Inflammatory macrophage (primary cell): ENCODE data around the gene SLC38A10.

ENCODE experiments used
- DNase-seq, 2 donors: peaks; one replicate each; pipeline ENCODE4 v3.0.0-alpha.2; 2020 to 2022

SLC38A10 gene

DNA sequence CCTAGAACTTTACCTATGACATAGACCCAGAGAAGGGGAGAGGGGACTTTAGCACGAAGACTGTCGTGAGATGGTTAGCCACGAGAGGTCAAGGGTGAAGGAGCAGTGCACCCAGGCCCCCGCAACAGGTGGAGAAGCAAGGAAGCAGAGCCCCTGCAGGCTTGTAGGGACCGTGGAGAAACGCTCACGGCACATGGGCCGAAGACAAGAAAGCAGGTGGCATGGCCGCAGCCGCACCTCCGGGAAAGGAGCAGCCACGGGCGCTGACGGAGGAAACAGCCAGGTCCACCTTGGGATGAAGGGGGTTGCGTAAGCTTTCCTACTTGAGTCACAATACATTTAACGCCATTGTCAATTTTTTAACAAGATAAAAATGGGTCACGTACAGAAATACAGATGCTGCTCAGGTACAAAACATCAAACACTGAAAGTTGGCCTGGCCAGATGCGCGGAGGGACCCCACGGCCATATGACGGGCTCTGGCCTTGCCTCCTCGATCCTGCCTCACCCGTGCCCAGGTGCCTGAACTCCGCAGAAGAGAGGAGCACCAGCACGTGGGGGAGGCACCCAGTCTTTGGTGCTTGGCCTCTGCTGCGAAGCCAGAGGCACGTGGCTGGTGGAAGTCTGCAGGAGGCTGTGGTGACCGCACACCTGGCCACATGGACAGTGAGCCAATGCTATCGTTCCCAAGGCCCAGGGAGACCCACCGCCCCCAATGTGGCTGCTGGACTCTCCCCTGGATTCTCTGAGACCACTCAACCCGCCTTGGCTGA, 21.2 kb downstream of the SLC38A10 start:
- DNase-seq = no peak

DNA sequence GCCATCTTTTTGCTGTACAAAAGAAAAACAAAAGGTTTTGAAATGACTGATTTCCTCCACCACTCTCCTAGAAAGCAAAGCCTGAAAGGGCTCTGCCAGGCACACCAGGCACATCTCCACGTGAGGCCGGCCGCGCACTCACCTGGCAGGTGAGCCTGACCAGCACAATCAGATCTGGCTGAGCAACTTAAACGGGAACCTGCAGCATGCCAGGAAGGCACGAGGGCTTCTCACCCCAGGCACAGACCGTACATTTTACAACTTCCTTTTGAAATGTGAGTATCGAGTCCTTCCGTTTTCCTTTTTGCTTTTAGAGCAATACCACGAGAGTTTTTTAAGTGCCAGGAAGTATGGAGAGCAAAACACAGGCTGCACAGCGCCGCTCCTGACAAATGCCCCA, 22.5 kb downstream of the SLC38A10 start:
- peak; percentile 51 to 56 for DNase-seq

DNA sequence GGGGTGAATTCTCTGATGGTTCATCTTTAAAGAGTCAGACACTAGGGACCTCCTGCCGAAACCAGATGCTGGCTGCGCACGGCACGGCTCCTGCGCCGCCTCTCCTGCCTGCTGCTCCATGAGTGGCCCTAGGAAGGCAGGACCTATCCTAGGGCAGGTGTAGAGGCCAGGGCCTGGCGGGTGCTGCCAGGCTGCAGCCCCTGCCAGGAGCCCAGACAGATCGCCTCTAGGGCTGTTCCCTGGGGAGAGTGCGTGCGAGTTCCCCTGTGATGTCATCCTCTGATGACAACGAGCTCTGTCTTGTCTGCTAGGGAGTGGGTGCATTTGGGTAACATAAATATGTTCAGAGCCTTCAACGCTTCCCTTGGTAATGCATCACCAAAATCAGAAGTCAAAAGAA, 23.9 kb downstream of the SLC38A10 start:
- DNase-seq = no peak

DNA sequence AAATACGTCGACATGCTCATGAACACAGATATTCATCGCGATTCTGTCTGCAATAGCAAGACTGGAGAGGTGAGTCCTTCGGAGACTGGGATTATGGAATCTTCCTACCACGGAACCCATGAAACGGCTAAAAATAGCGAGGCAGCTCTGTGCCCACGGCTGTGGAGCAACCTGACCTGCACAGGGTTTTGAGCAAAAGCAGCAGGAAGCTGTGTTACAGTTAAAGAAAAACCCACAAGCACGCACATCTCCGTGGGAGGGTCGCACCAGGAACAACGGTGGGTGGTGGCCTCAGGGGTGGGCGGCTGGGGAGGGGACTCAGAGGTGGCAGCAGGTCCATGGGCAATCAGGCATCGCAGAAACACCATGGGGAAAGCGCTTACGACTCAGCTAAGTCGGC, 24.8 kb downstream of the SLC38A10 start:
- DNase-seq = peak in 1 of 2 donors; percentile 75

DNA sequence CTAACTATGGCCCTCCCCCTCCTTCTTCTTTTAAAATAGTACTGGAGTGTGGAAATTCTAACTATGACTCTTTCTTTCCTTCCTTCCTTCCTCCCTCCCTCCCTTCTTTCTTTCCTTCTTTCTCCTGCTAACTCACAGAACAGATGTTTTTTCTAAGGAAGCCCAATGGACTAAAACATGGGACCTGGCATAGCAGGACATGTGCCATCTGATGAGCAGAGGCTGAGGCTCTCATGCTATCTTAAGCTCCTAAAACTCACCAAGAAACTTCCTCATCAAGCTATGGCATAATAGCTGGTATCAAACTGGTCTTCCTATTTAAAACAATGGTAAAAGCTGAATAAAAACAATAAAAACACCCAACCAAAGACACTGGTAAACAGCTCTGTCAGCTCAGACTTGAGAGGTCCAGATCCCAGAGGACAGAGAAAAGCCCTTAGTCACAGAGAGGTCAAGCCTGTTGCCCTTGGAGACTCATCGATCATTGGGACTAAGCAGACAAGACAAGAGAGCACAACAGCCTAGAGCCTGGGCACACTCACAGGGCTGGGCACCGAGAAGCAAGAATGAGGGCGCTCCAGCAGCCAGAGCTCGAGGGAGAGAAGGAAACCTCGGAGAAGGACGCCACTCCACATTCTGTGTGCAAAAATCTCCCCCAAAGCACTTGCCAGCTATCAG, 27.6 kb downstream of the SLC38A10 start:
- peak; percentile 34 to 40 for DNase-seq

DNA sequence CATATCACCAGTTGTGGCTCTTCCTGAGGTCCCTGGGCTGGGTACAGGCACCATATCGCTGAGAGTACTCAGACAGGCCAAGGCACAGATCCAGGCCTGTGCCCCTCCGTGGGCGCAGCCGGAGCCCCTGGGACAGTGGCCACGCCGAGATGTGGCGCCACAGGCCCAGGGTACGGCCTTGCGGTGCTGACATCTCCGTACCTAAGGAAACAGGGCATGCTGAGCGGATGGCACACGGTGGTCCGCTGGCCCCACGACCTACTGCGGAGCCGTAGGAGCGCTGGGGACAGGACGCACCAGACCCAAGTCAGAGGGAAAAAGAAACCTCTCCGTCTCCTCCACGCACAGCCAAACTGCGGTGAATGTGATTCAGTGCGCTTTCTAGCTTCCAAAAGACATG, 29.5 kb downstream of the SLC38A10 start:
- no peak for DNase-seq

DNA sequence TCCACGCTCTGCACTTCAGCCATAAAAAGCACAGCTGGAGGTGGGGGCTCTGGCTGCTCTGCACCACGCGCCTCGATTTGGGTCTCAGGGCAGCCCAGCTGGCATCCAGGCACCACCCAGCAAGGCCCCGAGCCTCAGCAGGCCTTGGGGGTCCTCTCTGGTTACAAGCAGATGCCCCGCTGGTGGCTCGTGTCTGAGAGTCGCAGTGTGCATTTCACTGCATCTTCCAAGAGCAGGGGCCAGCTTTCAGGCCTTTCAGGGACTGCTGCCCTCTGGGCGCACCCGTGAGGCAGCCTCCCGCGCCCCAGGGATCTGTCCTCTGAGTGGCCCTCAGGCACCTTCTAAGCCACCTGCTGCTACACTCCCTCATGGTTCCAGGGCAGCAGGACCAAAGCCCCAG, 30.5 kb downstream of the SLC38A10 start:
- no peak for DNase-seq

DNA sequence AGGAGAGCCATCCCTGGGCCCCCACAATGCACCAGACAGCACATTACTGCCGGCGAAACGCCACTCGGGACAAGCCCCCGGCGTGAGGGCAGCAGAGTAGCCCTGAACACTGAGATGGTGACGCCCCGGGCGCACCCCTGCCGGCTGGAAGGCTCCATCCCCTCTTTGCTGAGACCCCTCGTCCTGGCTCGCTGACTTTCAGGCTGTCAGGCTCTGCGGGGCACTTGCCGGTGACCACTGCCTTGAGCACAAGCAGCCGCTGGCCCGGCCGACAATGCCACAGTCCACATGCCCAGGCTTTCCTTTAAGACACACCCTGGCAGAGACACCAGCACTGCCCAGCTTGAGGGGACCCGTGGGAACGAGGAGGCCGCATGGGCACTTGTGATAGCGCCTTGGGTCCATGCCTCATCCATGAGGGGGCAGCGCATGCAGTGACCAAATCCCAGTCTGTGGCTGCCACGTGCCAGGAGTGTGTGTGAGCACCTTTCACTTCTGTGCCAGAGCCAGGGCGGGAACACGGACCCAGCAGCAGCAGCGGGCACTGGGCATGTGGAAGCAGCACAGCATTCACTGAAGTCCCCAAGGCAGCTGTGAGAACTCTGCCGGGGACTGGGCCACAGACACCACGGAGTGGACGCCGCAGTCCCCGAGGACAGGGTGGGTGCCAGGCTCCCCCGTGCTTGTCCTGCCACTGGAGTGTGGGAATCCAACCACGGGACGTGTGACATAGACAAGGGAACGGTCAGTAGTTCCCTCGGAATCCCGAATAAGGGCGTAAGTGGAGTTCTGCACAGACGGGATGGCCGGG, 31.5 kb downstream of the SLC38A10 start:
- no peak for DNase-seq

DNA sequence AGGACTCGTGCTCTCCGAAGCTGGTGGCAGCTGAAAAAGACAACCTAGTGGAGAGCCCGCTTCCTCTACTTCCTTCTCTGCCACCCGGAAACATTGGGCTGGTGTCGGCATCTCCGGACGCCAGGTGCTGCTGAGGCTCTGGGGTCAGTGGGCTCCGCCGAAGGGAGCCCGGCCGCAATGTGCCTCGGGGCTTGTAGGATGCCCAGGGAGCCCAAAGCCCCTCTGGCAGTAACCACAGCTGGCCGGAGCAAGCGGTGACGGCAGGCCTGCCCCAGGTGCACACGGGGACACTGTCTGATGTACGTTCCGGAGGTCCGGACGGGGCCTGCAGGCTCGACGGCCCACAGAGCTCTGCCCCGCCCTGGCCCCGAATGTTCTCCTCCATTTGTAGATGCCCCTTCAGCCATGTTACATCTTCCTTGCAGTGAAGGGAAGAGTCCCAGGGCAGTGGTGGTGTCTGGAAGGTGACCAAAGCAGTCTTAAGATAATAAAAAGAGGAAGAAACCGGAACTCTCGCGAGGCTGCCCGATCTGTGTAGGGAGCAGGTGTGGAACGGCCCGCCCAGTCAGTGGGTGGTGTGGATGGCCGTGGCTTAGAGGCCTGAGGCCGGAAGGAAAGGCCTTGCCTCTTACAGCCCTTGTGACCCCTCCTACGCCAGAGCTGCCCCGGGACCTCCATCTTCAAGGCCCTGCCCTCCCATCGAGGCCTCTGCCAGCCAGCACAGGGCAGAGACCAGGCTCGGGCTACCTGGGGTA, 33.3 kb downstream of the SLC38A10 start:
- DNase-seq = no peak

DNA sequence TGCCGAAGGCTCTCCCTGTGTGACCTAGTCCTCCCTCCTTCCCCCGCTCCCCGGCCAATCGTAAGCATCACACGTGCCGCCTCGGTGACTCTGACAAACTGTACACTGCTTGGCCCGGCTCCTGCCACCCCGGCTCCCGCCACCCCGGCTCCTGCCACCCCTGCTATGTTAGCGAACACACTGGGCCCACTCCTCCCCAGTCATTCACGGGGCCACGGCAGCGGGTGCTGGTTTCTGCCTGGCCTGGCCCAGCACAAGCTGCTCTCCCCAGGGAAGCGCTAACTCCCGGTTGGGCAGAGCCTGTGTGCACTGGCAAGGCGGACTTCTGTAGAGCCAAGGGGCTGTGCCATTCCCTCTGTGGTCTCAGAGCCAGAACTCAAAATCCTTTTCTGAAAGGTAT, 34.0 kb downstream of the SLC38A10 start:
- no peak for DNase-seq

DNA sequence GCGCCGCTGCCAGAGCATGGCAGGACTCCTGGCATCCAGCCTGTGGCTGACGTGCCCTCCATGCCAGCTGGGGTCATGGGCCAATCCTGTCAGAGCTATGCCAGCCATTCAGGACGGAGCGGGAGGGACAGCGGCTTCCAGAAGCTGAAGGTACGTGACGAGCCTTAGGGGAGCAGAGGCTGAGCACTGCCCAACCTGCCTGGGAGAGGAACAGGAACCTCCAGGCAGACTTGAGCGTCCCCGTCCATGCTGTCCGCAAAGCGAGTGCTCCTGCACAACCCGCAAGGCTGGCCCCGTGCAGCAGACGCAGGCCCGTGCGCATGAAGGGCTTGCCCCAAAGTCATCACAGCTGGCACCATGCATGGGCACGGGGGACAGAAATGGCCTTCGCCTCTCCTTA, 34.5 kb downstream of the SLC38A10 start:
- DNase-seq = no peak

DNA sequence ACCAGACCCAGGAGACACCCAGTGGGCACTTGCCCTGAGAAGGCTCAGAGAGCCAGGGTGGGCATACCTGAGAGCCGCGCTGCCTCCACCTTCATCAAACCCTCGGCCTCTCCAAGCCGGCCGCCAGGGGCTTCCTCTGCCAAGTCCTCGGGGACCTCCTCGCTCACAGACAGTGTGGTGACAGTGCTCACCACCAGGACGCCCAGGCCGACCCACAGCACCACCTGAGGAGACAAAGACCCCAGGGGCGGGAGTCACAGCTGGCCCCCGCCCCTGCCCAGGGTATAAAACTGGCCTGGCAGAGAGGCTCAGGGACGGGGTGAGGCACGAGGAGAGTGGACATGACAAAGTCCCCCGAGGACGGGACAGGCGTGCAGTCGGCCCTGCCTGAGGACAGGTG, 34.9 kb downstream of the SLC38A10 start:
- DNase-seq = no peak

DNA sequence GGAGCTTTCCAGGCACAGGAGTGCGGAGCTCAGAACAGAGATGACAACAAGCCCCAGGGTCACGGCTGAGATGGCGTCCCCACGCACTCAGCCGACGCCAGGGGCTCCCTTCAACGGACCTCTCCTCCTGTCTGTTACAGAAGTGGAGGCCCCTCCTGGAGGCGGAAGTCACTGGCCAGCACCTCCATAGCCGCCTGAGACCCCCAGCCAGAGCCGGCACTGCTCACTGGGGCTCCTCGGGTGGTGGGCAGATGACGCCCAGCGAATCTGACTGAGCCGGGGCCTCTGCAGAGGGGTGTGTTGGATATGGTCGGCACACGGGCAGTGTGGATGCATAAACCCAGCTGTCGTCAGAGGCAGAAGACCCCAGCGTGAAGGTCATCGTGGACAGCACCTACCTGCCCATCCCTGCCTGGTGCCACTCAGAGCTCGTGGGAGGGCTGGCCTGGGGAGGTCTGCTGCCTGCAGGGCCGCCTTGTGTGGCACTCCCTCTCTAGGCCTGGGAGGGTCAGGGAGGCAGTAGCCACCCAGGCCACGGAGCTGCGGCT, 36.0 kb downstream of the SLC38A10 start:
- no peak for DNase-seq

DNA sequence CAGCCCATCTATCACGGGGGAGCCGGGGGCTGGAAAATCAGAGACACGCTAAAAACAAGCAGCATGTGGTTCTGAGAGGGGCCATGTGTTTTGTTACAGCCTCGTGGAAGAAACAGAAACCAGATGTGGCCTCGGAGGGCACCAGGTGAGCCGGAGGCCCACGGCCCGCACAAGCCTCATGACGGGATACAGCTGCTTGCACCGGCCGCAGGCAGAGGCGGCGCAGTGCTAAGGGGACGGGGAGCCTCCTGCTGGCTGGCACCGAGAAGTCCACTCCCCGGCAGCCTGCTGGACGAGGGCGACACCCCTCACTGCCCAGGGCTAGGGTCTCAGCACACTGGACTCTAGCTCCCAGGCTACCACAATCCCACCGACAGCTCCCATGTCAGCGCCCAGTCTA, 36.8 kb downstream of the SLC38A10 start:
- DNase-seq = no peak

DNA sequence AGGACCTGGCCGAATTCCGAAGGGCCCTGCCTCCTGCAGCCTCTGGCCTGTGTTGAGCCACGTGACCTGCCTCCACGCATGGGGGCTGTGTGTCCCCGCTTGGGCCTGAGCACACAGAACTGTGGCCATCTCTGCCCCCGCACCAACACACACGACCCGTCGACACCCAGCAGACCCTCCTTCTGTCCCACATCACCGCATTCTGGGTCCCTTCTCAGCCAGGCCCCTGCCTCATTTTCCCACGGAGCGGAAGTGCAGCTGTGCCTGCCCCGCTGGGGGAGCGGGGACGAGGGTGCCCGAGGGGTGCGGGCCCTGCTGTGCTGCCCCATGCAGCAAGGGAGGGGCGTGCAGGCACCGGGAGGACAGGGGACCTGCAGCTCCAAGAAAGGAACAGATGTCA, 37.6 kb downstream of the SLC38A10 start:
- DNase-seq = no peak

DNA sequence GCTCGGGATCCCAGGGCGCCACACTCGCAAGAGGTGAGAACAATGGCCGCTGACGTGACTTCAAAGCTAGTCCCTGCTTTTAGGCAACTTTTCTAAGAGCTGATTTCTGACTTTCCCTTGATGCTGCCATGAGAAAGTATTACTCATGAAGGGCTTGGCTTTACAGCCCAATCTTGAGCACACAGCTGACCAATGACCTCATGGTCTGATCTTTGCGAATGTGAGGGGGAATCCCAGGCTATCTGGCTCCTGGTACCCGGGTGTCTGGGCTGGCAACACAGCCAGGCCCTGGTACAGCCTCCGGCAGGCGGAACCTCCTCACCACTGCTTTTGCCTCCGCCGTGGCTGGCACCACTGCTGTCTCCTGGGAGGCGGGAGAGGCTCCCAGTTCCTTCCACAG, 38.5 kb downstream of the SLC38A10 start:
- DNase-seq = peak in 1 of 2 donors; percentile 31

DNA sequence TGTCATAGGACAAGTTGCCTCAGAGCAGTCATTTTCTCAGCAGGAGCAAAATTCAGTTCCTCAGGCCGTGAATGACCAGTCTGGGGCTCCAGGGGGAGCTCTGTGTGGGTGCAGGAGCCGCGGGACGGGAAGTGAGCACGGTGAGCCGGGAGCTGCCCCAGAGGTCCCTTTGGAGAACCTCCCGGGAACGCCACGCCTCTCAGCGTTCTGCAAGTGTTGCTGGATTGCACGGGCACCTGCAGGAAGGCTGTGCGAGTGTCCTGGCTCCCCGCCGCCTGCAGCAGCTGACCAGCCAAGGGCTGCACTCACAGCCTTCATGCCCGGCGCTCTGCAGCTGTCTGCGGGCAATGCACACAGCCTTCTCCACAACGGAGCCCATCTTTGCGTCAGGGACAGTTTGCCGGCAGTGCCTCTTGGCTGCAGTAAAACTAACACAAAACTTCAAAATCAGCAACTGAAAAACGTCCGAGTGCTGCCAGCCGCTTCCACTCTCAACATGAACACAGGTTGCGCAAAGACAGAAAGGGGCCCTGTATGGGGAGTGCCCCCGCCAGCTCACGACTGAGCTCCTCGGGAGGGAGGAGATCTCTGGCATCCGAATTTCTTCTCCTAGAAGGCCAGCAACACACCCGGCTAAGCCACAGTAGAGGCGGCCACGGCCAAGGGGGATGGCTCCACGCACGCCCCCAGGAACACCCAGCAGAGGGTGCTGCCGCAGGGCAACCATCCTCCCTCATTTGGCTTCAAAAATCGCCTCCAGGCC, 40.0 kb downstream of the SLC38A10 start:
- DNase-seq = peak; percentile 90 to 92

DNA sequence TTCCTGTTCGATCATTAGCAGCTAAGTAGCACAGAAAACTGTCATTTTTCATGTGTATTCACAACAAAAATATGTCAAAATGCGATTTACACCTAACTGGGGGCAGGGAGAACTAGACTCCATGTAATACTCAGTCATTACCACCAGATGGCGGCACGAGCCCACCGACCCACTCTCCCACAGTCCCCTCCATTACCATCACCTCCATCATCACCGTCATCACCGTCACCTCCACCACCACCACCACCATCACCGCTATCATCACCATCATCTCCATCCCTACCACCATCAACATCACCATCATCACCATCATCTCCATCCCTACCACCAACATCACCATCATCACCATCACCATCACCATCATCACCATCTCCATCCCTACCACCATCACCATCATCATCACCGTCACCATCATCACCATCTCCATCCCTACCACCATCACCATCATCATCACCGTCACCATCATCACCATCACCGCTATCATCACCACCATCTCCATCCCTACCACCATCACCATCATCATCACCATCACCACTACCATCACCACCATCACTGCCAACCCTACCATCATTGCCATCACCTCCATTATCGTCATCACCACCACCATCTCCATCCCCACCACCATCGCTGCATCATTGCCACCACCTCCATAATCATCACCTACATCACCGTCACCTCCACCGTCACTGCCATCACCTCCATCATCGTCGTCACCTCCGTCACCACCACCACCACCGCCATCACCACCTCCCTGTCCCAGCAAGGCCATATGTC, 41.6 kb downstream of the SLC38A10 start:
- DNase-seq = no peak

DNA sequence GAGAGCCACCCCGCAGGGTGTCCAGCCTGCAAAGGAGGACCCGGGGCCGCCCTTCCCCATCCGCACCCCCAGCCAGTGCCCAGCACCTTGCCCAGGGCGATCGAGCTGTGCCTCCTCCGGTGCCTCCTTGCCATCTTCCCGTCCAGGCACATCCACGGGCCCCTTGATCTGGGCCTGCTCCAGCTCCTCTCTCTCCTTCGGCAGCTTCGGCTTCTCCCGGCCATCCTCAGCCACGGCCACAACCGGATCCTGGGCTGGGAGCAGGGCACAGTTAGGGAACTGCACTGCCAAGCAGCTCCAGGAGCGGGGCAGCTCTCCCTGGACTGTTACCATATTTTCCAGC, 42.1 kb downstream of the SLC38A10 start:
- DNase-seq = no peak

DNA sequence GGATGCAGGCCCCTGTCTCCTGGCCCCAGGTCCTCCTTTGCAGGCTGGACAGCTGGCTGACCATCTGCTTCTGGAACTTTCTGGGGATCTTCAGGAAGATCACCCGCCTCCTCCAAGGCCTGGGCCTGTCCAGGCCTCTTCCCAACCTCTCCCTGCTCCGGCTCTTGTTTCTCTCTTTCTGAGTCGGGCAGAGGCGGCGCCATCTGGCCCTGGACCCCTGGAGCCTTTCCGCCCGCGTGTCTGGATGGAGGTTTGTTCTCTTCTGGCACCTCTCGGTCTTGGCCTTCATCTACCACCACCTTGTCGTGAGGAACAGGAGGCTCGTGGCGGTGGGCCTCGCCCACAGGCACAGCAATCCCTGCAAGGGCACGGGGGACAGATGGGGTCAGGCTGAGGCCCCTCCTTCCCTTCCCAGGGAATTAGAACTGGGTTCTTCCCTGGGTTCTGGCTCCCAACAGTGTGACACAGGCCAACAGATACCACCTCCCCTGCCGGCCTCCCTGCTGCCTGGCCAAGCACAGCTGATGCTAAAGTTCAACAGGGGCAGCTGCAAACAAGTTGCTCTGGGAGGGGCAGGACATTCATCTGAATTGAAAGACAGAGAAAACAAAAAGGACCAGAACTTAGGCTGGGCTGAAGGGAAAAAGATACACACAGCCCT, 42.7 kb downstream of the SLC38A10 start:
- DNase-seq = no peak
